ENCODE measurements around the gene CCHCR1.

DNA sequence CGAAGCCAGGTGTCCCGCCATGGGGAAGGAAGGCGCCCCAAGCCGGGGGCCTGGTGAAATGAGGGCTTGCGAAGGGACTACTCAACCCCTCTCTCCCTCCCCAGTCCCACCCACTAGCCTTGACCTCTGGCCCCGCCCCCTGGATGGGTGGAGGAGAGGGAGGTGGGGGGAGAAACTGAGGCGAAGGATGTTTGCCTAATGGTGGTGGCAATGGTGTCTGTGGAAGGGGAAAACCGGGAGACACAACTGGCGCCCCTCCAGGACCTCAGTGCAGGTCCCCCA lies 12.9 kb upstream of the CCHCR1 start, which contains the start of gene POU5F1:
- TF ChIP-seq, protein P1, sequence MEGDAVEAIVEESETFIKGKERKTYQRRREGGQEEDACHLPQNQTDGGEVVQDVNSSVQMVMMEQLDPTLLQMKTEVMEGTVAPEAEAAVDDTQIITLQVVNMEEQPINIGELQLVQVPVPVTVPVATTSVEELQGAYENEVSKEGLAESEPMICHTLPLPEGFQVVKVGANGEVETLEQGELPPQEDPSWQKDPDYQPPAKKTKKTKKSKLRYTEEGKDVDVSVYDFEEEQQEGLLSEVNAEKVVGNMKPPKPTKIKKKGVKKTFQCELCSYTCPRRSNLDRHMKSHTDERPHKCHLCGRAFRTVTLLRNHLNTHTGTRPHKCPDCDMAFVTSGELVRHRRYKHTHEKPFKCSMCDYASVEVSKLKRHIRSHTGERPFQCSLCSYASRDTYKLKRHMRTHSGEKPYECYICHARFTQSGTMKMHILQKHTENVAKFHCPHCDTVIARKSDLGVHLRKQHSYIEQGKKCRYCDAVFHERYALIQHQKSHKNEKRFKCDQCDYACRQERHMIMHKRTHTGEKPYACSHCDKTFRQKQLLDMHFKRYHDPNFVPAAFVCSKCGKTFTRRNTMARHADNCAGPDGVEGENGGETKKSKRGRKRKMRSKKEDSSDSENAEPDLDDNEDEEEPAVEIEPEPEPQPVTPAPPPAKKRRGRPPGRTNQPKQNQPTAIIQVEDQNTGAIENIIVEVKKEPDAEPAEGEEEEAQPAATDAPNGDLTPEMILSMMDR (IDR thresholded peaks at IDR 0.05; ENCODE audit: poor library complexity, severe bottlenecking): no peak
- TF ChIP-seq EP300 (conservative IDR thresholded peaks at IDR 0.05; ENCODE audit: poor library complexity, severe bottlenecking): no peak
